ENCODE measurements around the gene TSHR.
A peak's percentile ranks its signal among the peaks of the same experiment; 100 is the strongest.
"Not testable (repeated sequence)": the region's sequence is repeated elsewhere in the genome, so short reads cannot be mapped to it uniquely, and the experiment has no call there.

Gene TSHR

DNA sequence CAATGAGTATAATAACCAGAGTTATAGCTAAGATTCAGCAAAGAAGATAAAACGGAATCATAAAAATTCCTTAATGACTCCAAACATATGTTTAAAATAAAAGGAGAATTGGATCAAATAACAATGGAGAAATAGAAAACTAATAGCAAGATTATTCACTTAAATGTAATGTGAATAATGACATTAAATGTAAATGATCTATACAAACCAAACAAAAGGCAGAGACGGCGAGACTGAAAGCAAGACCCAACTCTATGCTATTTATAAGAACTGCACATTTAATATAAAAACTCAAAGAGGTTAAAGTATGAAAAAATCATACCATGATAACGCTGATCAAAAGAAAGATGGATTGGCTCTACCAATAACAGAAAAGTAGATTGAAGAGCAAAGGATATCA is 3.9 kb upstream of the TSHR start:
- no peak for DNase-seq (ENCODE audit: low spot score)

- DNase-seq (ENCODE audit: low spot score) = not testable (repeated sequence)
Observed at GRCh38 chr14:80953211-80953610, 2.2 kb upstream of the TSHR start.

DNA sequence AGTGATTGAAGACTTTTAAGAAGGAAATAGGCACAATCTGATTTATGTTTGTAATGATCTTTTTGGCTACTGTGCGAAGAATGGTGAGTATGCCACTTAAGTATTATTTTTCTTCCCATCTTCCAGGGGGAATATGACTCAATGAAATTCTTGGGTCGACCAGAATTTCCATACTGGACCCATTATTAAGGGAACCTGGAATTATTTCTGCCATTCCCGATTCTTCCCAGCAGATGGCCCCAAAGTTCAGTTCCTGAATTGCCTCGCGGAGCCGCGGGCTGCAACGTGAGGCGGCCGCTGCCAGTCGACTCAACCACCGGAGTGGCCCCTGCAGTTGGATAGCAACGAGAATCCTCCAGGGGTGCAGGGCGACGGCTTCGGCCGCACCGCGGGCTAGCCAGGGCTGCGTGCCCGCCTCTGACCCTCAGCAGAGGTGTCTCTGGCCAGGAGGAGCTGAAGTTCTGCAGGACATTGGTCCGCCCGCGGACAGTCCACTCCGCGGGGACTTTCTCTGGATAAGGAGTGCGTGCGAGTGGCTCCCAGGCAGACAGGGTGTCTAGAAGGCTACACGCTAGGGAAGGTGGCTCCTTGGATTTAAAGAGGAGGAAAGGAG is 628 bp upstream of the TSHR start:
- peak; percentile 61 for DNase-seq (ENCODE audit: low spot score)

GRCh38 chr14:80956102-80956501 is 681 bp downstream of the TSHR start:
- DNase-seq (ENCODE audit: low spot score) = no peak

DNA sequence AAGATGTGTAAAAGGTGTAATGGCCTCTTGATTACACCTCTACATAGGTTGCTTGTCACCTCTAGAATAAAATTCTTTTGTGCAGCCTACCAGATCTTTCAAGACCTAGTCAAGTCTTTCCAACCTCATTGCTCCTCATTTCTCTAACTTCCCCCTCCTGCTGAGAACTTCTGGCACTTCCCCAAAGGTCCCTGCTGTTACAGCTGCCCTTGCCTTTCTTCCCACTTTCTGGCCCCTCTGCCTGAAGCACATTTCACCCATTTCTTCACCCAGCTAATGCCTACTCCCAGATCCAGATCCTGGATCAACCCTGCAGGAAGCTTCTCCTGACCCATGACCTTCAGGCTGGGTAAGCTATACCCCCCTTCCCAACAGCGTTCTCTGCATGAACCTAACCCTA is 1.5 kb downstream of the TSHR start:
- no peak for DNase-seq (ENCODE audit: low spot score)

DNA sequence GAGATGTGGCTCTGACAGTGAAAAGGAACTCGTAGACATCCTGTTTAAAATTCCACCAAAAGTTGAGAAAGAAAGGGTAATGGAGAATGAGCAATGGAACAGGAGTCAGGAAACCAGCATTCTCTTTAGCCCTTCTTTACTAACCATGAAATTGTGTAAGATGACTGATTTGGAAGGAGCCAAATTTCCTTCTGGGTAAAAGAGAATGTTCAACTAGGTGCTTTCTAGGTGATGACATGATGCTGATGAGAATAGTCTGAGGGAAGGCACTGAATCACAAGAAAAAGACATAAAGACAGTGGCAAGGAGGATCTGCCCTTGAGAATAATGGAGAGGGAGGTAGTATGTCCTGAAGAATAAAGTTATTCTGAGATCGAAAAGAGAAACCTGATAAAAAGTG is 2.2 kb downstream of the TSHR start:
- no peak for DNase-seq (ENCODE audit: low spot score)

GRCh38 chr14:80958226-80958625 is 2.8 kb downstream of the TSHR start:
- DNase-seq (ENCODE audit: low spot score) = no peak

DNA sequence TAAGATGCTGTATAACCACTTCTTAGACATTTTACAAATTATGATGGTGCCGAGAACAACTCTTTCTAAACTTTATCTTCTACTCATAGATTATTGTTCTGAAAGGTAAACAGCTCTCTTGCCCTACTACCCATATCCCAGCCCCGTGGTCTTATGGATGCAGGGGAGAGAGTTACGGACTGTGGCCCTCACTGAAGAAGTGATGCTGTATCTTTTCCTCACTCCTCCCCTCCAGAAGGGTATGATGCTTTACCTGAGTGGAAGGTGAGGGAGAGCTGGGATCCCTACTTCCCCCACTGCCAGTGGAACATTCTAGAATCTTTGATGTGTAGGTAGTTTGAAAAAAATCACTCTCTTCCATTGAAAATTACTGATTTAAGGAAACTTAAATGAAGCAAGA is 3.5 kb downstream of the TSHR start:
- no peak for DNase-seq (ENCODE audit: low spot score)

DNA sequence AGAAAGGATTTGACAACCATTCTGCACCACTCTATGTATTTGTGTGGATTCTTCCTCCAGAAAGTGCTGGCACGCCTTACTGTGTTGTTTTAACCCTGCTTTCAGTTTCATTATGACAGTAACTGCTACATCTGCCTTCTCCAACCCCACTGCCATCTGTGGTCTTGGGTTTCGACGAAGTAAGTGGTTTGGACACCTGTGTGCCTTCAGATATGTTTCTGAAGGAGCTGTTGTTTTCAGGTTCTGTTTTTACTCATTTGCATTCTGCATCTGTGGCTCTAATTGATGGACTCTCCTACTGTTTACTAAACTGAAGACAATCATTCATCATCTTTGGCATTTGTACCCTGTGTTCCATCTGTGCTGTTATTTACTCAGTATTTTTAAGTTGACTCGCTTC is 4.1 kb downstream of the TSHR start:
- DNase-seq (ENCODE audit: low spot score) = no peak

DNA sequence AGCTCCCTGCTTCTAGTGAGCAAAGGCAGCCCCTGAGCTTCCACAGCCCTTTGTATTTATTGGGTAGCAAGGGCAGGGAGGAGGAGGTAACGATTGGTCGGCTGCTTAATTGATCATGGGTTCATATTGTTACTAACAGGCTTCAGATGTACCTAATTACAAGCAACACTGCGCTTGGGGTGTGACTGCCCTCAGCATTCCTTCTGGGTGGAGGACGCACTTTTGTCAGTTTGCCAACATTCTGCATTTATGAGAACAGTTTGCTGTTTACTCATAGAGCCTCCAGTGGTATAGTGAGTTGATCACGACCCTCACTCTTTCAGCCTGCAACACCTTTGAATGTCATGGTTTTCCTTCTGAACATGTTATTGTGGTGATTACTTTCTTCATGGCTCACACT is 9.6 kb downstream of the TSHR start:
- no peak for DNase-seq (ENCODE audit: low spot score)

DNA sequence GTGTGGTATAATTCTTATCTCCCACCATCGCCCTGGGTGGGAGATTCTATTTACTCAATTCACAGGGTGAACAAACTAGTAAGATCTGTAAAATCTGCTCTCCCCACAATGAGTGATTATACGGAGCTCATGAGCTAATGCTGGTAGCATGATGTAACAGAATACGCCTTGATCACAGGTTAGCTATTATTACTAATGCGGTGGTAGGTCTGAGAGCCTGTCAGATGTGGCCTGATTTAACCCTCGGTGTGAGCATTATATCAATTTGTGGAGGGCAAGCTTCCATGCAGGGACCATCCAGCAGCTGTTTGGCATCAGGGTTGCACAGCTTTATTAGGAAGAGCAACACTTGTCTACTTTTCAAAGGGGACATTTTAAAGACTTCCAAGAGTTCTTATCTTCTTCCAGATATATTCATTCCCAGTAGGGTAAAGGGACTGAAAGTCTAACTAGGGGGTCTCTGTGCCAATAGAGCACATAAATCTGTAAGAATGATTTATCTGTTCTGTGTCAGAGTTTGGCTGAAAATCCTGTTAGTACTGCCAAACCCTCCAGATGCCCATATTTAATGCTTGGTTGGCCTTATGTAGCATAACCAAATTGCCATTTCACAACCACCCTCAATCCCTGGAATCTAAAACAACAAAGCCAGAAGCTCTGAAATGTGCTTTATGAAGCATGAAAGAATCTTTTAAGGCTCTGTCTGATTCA is 18.7 kb downstream of the TSHR start:
- DNase-seq (ENCODE audit: low spot score) = no peak

DNA sequence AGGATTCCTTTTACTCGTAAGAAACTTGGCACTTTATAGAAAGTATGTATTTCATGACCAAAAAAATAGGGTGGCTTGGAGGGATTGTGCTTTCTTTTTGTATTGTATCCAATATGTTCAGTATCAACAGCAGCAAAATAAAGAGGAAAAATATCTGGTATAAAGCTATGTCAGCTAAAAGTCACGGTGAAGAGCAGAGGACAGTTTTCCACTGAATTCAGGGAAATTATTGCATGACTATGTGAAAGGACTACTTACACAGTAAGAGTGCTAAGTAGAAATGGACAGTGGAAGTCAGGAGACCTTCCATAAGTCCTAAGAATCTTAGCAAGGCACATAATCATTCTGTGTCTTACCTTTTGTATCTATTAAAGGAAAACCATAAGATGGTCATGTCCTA is 19.3 kb downstream of the TSHR start:
- DNase-seq (ENCODE audit: low spot score) = no peak

DNA sequence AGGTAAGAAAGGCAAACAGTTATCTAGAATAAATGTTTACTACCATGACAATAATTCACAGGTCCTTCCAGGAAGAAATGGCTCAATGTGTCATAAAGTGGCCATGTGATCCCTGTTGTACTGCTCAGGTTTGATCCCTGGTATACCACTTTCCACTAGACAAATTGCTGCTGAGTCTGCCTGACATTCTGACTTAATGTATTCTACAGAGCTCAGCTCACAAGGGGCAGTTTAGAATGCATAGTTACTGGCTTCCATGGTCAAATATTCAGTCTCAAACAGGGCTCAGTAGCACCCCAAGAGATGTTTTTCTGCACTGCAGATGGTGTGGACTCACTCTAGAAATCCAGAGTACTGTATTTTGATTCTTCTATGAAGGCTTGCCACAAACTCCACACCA is 21.8 kb downstream of the TSHR start:
- peak; percentile 8 for DNase-seq (ENCODE audit: low spot score)

DNA sequence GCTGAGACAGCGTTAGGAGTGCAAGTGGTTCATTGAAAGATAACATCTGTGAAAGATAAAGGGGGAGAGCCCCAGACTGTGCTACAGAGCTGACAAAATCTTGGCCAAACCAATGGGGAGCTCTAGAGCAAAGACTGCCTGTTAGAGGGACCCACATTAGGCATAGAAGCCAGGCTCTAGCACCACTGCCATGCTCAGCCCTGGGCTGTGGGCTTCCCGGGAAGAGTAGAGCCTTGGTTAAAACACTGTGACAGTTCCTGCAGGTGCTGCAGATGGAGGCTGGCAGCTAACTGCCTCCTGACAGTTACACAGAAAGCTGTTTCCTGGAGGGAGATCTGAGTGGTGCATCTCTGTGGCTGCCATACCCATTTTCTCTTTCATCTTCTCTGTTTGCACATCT is 23.0 kb downstream of the TSHR start:
- DNase-seq (ENCODE audit: low spot score) = no peak

GRCh38 chr14:80979951-80980350 is 24.5 kb downstream of the TSHR start:
- DNase-seq (ENCODE audit: low spot score) = no peak

DNA sequence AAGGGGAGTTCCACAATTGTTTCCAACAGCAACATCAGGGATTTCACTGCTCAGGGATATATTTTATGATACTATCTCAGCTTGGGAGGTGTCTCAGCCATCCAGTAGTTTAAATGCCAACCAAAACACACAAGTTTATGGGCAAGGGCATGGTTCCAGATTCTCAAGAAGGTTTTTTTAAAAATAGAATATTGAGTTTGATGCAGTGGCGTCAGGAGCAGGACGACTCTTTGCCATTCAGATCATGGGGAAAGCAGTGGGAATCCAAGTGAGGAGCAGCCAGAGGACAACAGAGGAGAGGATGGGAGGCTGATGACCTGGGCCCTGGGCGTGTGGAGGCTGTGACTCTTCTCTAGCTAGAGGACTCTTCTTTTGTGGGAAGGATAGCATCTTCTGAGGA is 25.7 kb downstream of the TSHR start:
- DNase-seq (ENCODE audit: low spot score) = no peak

DNA sequence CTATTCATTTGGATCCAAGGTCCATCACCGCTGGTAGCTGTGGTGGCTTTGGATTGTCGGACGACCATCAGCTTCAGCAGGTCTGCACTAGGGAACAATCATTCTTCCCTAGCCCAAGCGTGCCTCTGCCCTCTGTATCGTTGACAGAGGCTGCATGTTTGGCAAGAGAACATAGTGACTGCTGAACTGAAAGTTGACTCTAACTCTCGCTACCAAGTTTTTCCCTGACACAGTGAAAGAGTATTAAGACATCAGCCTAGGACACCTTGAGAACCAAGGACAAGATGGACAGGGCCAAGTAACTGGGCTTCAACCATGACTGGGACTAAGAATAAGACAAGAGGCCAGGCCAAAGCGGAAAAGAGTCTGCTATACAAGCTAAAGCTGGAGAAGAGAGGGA is 26.3 kb downstream of the TSHR start:
- no peak for DNase-seq (ENCODE audit: low spot score)

DNA sequence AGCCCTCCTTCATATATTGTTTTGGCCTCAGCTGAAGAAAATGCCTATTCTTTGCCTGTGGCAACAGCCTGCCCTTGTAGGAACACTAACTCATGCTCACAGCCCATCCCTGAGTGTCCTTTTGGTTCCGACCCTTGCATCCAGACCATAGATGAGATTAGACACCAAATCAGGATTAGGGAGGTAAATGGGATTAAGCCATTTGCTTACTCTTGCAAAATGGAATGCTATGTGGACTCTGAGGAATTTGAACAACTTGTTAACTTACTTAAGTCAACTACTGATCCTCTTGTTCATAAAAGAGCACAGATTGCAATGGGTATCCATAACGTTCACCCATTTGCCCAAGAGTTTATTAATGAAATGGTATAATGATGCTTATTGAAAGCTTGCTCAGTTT is 27.3 kb downstream of the TSHR start:
- no peak for DNase-seq (ENCODE audit: low spot score)

- peak; percentile 36 for DNase-seq (ENCODE audit: low spot score)
Observed at GRCh38 chr14:80987235-80988032, 32.0 kb downstream of the TSHR start.

DNA sequence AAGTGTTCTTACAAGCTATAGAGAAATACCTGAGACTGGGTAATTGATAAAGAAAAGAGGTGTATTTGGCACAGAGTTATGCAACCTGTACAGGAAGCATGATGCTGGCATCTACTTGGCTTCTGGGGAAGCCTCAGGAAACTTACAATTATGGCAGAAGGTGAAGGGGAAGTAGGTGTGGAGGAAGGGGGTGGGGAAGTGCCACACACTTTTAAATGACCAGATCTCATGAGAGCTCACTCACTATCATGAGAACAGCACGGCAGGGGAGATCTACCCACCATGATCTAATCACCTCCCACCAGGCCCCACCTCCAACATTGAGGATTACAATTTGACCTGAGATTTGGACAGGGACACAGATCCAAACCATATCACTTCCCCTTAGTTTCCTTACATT is 32.8 kb downstream of the TSHR start:
- DNase-seq (ENCODE audit: low spot score) = no peak

- DNase-seq (ENCODE audit: low spot score) = no peak
Observed at GRCh38 chr14:80988735-80989429, 33.5 kb downstream of the TSHR start.

- DNase-seq (ENCODE audit: low spot score) = no peak
Observed at GRCh38 chr14:80992580-80992979, 37.2 kb downstream of the TSHR start.
